Left hindlimb (tissue), 1 donor: ENCODE results near the gene ANKRD63.

ENCODE experiments used
- DNase-seq: peaks from one replicate; pipeline ENCODE4 v3.0.0-alpha.2; 2018

Gene ANKRD63, protein sequence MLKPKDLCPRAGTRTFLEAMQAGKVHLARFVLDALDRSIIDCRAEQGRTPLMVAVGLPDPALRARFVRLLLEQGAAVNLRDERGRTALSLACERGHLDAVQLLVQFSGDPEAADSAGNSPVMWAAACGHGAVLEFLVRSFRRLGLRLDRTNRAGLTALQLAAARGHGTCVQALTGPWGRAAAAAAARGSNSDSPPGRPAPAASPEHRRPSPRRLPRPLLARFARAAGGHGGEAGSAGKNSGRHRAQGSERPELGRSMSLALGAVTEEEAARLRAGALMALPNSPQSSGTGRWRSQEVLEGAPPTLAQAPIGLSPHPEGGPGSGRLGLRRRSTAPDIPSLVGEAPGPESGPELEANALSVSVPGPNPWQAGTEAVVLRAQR

DNA sequence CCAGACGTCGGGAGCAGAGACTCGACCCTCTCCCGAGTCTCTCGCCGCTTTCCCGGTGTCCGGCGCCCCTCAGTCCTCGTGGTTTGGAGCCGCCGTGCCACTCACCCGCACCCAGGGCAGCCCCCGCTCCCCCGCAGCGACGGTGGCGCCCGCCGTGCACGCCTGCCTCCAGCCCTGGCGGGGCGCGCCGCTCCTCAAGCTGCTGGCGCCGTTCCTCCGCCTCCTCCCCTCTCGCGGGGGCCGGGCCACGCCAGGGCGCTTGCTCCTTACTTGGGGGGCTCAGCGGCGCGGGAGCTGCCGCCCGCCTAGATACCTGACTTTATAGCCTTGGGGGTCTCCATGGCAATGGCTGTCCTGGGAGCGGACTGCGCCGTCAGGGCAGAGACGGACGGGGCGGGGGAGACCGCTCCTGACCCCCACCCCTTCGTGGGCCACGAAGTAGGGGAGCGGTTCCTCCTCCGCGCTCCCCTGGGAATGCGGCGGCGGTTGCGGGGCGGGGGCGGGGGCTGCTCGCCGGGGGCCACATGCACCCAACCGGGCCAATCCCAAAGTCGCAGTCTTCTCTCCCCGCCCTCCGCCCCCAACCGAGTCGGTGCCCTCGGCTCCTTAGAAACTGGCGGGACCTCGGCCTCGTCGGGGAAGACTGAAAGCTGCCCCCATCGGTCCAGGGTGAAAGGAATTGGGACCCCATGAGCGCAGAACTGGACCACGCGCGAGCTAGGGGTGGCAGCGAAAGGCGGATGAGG, at the start of gene ANKRD63:
Gene ANKRD63 (minus strand): TSS at position 196 of the 746 bp plus-strand sequence. CDS start 478 bp downstream, outside the sequence.
- no peak for DNase-seq

DNA sequence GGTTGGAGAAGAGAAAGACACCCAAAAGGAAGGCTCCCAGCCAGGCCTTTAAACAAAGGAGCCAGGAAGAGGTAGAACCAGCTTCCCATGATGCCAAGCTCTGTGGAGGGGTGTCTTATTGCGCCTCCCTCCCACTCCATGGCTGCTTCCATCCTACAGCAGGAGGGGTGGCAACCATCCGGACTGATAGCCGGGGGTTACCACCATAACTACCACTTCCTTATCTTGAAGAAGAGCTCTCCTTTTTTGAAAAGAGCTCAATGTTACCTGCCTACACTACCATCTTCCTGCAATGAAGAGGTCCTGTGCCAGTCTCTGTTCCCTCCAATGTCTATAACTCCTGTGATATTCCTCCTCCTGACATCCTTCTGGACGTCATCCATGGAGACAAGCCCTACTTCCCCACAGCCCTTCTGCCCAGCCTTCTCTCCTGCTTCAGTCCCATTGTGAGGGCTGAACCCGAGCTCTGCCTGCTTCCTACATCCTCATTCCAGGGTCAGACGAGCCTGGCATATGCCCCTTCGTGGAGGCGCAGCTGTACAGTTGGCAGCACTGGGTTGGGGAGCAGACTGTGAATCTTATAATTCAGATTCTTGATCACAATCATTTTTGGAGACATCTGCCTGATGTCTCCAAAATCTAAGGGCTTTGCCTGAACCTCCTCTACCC, 49.4 kb upstream of the ANKRD63 start:
- DNase-seq: no peak

DNA sequence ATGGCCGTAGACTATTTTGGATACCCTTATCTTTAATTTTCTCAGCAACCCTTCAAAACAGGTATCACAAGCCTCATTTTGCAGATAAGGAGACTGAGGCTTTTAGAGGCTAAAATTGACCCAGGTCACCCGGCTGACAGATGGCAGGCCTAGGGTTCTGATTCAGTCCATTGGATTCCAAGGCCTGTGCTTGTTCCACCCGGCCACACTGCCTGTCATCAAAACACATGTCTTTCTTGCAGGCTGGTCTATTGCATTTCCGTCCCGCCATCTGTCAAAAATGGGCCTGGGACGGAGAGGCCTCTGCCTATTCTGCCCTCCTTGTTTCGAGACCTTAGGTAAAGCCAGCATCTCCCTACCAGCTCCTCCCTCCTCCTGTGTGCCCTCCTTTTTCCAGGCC, 48.8 kb upstream of the ANKRD63 start:
- DNase-seq: no peak

DNA sequence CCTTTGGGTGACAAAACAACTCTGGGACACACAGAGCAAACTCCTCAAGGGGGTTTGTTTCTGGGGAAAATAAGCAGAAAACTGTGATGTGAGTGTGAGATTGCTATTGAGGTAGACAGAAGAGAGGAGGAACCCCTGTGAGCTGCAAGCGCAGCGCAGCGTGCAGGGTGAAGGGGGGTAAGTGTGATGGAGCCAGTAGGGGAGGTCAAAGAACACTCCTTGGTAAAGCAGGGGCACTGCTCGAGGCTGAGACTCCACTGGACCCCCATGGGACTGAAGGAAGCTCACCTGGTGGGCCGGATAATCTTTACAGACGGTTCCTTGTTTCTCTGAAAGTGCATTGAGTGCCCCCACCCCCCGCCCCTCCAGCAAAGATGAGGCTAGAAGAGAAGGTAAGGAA, 48.2 kb upstream of the ANKRD63 start:
- DNase-seq: no peak

DNA sequence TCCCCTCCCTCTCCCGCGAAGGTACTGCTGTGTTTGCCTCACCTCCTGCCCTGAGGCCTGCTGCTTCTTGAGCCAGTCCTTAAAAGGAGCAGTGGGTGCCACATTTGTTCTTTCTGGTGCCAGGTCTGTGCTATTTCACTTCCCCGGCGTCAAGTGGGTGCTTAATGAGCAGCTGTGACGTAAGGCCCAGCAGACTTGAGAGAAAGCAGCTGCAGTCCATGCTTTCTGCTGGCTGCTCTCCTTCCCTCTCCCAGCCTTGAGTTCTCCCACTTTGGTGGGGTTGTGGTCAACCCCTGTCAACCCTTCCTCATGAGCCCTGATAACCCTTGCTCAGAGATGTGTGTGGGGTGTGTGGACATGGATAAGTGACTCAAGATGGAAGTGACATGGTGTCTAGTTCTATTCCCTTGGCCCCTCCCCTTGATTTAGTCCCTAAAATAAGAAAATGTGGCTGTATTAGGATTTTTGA, 47.5 kb upstream of the ANKRD63 start:
- DNase-seq: no peak

DNA sequence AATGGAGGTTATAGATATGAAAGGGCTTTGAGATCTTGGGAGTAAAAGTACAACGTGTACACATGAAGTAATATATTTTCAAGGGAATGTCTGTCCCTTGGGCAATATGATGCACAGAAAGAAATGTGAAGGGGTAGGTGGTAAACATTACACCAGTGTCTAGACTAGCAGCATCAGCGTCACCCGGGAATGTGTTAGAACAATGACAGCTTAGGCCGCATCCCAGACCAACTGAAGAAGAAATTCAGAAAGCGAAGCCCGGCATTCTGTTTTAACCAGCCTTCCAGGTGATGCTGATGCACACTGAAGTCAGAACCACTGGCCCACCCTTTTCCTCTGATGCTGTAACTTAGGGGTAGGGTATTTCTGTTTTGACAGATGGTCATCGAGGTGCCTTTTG, 46.9 kb upstream of the ANKRD63 start:
- no peak for DNase-seq

DNA sequence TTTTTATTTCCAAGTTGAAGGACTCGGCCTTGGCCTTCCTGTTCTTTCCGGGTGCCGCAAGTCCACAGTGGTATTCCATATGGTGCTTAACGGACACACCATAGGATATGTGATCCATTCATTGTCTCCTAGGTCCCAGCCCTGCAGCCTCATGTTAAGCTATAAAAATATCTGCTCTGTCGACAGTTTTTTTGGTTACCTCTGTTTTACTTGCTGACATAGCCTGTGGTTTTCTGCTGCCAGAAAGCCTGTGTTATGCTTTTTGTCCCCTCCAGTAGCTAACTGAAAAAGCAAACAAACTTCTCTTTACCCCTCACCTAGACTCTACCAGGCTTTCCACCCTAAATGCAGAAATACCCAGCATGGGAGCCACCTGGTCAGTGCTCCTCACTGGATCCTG, 45.9 kb upstream of the ANKRD63 start:
- no peak for DNase-seq

DNA sequence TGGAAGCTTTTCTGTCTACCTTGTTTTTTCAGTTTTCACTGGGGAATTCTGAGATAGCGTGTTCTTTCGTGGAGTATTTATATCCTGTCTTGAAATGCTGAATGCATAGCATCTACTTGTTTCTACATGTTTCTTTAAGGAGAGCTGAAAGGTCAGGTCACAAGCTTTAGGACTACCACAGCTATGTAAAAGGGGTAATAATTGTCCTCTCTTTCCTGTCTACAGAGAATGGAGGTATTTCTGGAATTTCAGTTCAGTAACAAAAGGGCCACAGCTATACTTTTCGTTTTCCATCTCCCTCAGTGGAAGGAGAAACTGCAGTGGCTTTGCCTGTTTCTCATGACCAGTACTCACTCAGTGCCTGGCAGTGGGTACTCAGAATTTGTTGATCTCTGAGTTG, 45.3 kb upstream of the ANKRD63 start:
- no peak for DNase-seq

DNA sequence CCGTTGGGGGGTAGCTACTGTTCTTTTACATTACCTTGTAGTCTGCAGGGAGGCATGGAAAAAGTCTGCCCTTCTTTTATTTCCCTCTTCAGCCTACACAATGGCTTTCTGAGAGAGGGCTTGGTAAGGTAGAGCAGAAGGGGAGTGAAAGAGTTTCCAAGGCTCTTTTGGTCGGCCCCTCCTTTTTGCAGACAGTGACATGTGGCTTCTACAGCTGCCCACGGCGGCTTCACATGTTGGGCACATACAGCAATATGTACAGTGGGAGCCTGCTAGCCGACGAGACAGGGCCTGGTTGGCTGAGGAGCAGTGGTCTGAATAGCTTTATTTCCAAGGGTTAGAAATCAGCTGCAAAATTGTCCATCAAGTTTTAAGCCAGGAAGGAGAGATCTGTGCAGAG, 44.6 kb upstream of the ANKRD63 start:
- no peak for DNase-seq

DNA sequence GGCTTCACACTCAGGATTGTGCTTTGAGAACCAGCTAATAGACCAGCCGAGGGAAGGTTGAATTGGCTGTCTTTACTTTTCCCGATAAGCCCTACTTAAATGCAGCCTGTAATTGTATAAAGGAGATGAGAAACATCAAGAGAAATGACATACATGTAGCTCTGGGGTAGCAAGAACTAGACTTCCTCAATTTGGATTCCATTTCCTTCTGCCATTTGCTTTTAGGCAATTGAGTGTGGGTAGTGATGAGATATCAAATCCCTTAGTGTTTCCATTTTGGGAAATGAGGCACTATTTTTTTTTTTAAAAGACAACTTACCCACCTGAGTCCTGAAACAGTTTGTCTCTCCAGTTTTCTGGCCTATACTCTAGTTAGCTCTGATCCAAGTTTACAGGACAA, 42.8 kb upstream of the ANKRD63 start:
- DNase-seq: no peak

DNA sequence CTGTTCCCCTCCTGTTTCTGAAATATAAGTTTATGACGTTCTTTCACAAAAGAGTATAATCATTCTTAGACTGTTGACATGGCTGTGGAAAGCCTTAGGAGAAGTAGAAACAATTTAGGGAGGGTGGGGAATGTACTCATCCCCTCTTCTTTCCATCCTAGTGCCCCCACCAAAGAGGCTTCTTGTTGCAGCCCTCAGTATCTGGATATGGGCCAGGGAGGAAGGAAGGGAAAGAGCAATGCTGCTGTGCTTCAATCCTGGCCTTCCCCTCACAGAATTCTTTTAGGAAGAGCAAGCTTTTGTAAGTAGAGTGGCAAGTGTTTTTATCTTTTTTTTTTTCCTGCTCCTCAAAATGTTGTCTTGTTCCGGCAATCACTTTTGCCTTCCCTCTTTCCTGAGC, 42.3 kb upstream of the ANKRD63 start:
- DNase-seq: no peak

DNA sequence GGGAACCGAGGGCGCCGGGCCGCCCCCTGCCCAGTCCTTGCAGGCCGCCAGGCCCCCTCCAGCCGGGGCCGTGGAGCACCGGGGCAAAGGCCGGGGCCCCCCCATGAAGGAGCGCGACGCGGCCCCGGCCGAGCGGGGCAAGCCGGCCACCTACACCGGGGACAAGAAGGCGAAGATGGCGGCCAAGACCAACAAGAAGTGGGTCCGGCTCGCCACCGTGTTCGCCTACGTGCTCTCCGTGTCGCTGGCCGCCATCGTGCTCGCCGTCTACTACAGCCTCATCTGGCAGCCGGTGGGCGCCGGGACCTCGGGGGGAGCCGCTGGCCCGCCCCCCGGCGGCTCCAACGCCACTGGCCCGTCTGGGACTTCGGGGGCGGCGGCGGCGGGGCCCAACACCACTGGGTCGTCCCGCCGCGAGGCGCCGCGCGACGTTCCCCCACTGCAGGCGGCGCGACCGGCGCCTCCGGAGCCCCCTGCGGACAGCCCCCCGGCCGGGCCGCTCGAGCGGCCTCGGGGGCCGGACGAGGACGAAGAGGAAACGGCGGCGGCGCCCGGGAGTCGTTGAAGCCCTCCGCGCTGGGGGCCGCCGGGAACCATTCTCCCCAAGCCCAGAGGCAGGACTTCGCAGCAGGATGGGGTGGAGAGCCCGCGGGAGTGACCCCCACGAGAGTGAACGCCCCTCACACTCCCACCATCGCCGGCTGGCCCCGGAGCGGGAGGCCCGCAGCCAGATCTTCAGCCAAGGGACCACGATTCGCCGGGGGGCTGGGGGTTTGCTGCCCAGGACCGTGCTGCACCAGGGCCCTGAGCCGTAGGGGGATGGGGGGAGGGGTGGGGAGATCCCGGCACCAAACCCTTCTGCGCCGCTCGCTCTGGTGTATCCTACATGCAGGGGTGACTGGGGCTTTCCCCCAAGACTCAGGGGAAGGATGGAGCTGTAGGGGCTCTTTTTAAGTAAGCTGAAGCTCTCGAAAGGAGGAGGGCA, 41.4 kb upstream of the ANKRD63 start:
- no peak for DNase-seq

DNA sequence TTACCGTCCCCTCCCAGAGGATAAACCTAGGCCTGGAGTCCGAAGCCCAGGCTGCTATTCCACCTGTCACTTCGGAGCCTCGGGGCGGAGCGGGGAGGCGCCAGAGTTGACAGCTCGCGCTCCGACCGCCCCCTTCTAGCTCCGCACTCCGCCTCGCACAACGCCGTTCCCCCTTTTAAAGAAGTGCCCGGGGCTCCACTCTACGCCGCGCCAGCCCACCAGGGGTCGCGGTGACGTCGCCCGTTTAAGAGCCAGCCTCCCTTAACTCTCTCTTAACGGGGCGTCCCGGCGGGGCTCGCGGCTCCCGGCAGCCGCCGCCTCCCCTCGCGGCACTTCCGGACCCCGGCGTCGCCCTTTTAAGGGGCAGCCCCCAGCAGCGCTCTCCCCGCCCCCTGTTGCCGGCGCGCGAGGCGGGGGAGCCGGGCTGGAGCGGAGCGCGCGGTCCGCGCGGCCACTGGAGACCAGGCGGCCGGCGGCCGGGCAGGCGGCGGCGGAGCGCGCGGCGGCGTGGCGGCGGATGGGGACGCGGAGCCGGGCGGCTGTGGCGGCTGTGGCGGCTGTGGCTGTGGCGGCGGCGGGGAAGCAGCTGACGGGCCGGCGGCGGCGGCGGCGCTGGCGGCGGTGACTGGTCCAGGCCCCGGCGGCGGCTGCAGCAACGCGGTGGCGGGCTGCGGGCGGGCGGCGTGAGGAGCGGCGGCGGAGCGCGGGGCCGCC, 40.5 kb upstream of the ANKRD63 start, which contains the start of gene INAFM2:
Gene INAFM2 (plus strand): TSS at position 454 of the 714 bp plus-strand sequence. CDS start 364 bp downstream, outside the sequence.
- DNase-seq: peak; percentile 95

DNA sequence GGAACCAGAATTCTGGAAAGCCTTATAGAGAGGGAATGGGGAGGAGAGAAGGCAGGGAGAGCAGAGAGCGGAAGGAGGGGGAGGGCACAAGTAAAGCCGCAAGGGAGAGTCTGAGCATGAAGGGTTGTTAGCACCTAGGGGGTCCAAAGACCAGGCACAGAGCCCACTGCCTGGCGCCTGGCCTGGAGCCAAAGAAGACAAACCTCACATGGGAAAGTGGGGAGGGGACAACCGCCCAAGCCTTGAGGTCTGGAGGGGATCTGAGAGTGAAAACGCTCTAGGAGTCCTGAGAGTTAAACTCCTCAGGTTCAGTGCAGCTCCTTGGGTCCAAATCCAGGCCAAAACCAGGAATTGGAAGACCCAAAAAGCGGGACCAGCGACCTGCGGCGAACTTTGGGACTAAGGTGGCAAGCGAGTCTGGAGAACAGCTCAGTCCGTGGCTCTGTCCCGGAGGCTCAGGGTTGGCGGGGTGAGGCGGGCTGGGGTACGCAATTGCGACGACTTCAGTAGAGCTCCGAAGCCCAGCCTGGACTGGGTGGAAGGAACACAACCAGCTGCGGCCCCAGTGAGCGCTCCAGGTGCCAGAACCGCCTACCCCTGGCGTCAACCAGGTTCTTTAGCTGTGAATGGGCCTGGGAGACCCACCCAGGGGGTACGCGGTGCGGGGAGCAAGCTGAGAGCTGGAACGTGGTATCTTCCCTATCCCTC, 39.8 kb upstream of the ANKRD63 start:
- no peak for DNase-seq

DNA sequence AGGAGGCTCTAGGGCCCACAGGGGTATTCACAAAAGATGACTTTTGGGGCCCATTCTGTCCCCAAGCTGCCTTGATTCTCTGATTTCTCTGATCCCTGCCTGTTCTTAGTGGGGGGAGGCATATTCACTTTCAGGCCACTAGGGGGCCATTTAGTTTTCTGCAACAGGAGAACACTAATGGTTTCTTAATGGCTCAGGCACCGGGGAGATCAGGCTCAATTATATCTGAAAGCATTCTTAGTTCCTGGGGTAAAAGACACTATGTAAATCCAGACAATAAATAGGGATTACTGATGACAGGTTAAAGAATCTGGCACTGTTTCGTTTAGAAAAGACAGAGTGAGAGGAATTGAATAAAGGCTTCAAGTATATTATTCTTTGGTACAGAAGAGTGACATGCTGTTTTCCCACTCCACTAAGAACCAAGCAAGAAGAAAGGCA, 38.1 kb upstream of the ANKRD63 start:
- no peak for DNase-seq

DNA sequence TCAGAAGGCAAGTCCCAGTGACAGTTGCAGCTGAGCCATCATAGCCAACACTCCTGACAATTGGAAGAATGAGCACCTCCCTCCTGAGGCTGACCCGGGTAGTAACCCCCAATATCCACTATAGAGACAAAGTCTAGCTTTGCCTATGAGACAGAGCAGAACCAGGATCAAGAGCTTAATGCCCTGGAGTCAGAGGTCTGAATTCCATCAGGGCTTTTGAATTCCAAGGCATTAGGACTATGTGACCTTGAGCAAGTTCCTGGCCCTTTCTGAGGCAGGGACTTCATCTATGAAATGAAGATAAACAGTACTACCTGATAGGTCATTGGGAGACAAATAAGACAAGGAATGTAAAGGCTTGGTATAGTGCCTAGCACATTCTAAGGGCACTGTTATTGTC, 37.5 kb upstream of the ANKRD63 start:
- no peak for DNase-seq

DNA sequence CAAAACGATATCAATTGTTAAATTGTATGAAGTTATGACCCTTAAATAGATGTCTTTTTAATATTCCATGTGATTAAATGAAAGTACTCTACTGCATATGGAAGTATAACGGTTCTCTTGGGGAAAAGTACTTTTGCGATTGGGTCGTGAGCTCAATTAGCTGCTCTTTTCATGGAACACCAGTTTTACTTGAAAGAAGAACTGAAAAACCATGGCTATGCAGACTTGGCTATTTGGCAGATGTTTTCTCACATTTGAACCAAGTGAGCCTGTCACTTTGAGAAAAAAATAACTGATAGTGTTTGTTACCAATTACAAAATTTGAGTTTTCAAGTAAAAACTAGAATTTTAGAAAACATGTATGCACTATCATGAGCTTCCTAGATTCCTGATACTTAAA, 34.7 kb upstream of the ANKRD63 start:
- DNase-seq: no peak

DNA sequence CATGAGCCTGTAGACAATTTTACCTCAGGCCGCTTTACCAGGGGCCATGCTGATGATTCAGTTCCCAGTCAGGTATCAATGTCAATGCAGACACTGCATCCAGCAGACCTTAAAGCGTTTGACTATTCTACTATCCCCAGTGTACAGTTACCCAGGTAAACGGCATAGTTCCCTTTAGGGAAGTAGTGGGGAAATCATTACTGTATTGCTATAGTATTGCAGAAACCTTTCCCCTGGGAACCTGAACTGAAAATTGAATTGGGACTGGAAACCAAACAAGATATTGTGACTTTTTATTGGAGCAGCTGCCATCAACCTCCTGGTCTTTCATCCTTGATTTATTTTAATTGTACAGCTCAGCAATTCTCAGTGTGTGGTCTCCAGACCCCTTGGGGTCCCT, 34.1 kb upstream of the ANKRD63 start:
- no peak for DNase-seq

DNA sequence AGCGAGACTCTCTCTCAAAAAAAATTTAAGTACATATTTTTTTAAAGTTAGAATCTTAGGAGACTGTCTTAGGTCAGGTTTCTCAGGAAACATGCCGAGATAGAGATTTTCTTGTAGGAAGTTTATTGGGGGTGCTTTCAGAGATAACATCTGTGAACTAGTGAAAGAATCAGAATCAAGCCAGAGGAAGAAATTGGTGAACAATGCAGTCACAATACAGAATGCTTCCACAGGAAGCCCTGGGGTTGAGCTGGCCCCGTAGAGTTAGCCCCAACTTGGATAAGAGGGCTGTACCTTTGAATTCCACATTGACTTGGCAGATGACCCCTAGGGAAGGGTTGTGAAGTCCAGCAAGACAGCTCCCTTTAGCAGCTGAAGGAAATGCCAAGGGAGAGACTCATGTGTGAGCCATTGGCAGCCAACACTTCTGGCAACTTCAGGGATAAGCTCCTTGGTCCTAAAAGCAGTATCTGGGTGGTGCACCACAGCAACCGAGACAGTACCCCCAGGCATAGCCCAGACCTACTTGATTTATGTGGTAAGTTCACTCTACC, 31.9 kb upstream of the ANKRD63 start:
- DNase-seq: no peak
